ENCODE measurements around the gene ERBIN. TPM values are rescaled to one million over a fixed set of nuclear protein-coding genes. Genes with fewer than 3 reads are reported as not detected.

The ERBIN gene
- total and polyA plus RNA-seq, 10 of the 15 experiments (the other 5 are each of a cell fraction or from before 2014, with no cell fraction given), result 9.5 to 91.1 (median 49.4) TPM

DNA sequence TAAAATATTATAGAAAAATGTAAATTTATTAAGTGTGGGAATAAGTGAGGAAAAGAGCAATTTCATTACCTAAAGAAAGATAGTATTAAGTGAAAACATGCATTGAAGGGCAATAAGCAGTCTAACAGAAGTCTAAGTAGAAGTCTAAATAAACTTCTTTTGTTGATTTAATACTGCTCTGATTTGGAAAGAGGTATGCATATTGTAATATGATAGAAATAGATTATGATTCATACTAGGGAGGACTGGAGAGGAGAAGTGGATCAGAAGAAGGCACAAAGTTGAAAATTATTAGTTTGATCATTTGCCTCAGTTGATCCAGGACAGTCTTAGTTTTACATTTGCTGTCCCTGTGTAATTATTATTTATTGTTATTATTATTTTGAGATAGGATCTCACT is 6.6 kb upstream of the ERBIN start:
- Histone ChIP-seq H3K27ac (ENCODE audit: control insufficient read depth, insufficient read depth) (no peak overlapping the region), H4K20me1 (ENCODE audit: control insufficient read depth, insufficient read depth) (no peaks in the 10 kb centered on the region), H3K36me3 (ENCODE audit: control insufficient read depth in 2 of 2, insufficient read depth in 2 of 2, low read length in 1 of 2) (no peaks in the 10 kb centered on the region), H3K9ac (ENCODE audit: control insufficient read depth, insufficient read depth, low read length) (no peak overlapping the region), H3K4me3 (no peak overlapping the region), H3K4me2 (ENCODE audit: control insufficient read depth, insufficient read depth) (no peak overlapping the region), H3K79me2 (ENCODE audit: control insufficient read depth, insufficient read depth, low read length) (no peaks in the 10 kb centered on the region), H3K27me3 (replicated peaks in 1 of 2; ENCODE audit: control insufficient read depth in 2 of 2, insufficient read depth in 2 of 2, low read length in 1 of 2) (no peaks in the 10 kb centered on the region), H2AFZ (ENCODE audit: control insufficient read depth, low read depth, low read length) (no peak overlapping the region), H3K4me1 (ENCODE audit: control insufficient read depth, insufficient read depth, low read length) (no peaks in the 10 kb centered on the region), H3K9me3 (replicated peaks; ENCODE audit: control insufficient read depth, insufficient read depth, low read length) (no peaks in the 10 kb centered on the region)
- CTCF ChIA-PET, result no interaction called here
- RAD21 ChIA-PET (ENCODE audit: unreplicated experiment), result no interaction called here
- no TSS peak for BruUV-seq (replicated peaks)
- SMC1A ChIA-PET (ENCODE audit: uncharacterized antibody, unreplicated experiment), result interaction anchor here (0.9 to 1.5 kb wide), 2 partner anchors 51 to 176 kb away, joined by 3 to 4 read pairs; no protein-coding TSS in a partner anchor
- in situ Hi-C loops (cut with MboI), result no loop called here
- POLR2A ChIA-PET, result no interaction called here
- intact Hi-C loops (cut with micrococcal nuclease; ENCODE audit: unreplicated experiment), result no loop called here
- ATAC-seq (no peak), FAIRE-seq (no peak), DNase-seq (ENCODE audit: low read depth, low spot score) (no peak)
- TF ChIP-seq CBX5 (IDR thresholded peaks at IDR 0.05; ENCODE audit: low read depth), result no peak

DNA sequence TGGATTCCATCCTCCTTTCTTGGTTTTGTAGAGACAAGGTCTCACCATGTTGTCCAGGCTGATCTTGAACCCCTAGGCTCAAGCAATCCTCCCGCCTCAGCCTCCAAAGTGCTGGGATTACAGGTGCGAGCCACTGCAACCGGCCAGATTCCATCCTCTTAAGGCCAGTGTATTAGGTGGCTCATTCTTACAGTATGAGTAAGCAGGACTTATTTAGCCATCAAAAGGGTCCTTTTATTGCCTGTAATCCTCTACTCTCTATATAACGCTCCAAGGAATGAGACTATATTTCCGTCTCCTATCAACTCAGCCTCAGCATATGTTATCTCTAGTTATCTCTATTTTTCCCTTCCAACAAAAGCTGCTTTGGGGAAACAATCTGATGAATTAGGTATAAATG is 3.0 kb upstream of the ERBIN start:
- Histone ChIP-seq H4K20me1 (ENCODE audit: control insufficient read depth, insufficient read depth) (no peaks in the 10 kb centered on the region), H3K9ac (ENCODE audit: control insufficient read depth, insufficient read depth, low read length) (no peak overlapping the region), H3K4me1 (ENCODE audit: control insufficient read depth, insufficient read depth, low read length) (no peaks in the 10 kb centered on the region), H3K27ac (ENCODE audit: control insufficient read depth, insufficient read depth) (no peak overlapping the region), H3K36me3 (ENCODE audit: control insufficient read depth in 2 of 2, insufficient read depth in 2 of 2, low read length in 1 of 2) (no peaks in the 10 kb centered on the region), H3K9me3 (replicated peaks; ENCODE audit: control insufficient read depth, insufficient read depth, low read length) (no peaks in the 10 kb centered on the region), H3K4me2 (ENCODE audit: control insufficient read depth, insufficient read depth) (no peak overlapping the region), H3K27me3 (replicated peaks in 1 of 2; ENCODE audit: control insufficient read depth in 2 of 2, insufficient read depth in 2 of 2, low read length in 1 of 2) (no peaks in the 10 kb centered on the region), H3K79me2 (ENCODE audit: control insufficient read depth, insufficient read depth, low read length) (peaks cover 28% of the 10 kb centered on the region), H3K4me3 (no peak overlapping the region), H2AFZ (ENCODE audit: control insufficient read depth, low read depth, low read length) (no peak overlapping the region)
- ATAC-seq, result no peak
- intact Hi-C loops (cut with micrococcal nuclease; ENCODE audit: unreplicated experiment), result no loop called here
- ChIA-PET POLR2A (no interaction called here), CTCF (interaction anchor here (1.1 kb wide), 1 partner anchor 184 kb away, joined by 3 read pairs; no protein-coding TSS in a partner anchor), SMC1A (ENCODE audit: uncharacterized antibody, unreplicated experiment) (interaction anchor here (1.0 to 2.4 kb wide), 4 partner anchors 18 to 153 kb away, joined by 3 to 5 read pairs (median 4); no protein-coding TSS in a partner anchor), RAD21 (ENCODE audit: unreplicated experiment) (interaction anchor here (1.1 to 2.0 kb wide), 5 partner anchors 98 to 203 kb away, joined by 3 to 11 read pairs (median 4); no protein-coding TSS in a partner anchor)
- in situ Hi-C loops (cut with MboI), result no loop called here
- no TSS peak for BruUV-seq (replicated peaks)
- FAIRE-seq, result no peak
- WGBS (ENCODE audit: insufficient coverage, insufficient replicate concordance, low lambda C conversion rate, missing lambda C conversion rate), result 86% methylated on average over 5 of the region's 5 CpGs
- no peak for DNase-seq (ENCODE audit: low read depth, low spot score)
- TF ChIP-seq, protein P1, sequence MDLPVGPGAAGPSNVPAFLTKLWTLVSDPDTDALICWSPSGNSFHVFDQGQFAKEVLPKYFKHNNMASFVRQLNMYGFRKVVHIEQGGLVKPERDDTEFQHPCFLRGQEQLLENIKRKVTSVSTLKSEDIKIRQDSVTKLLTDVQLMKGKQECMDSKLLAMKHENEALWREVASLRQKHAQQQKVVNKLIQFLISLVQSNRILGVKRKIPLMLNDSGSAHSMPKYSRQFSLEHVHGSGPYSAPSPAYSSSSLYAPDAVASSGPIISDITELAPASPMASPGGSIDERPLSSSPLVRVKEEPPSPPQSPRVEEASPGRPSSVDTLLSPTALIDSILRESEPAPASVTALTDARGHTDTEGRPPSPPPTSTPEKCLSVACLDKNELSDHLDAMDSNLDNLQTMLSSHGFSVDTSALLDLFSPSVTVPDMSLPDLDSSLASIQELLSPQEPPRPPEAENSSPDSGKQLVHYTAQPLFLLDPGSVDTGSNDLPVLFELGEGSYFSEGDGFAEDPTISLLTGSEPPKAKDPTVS (IDR thresholded peaks at IDR 0.05; ENCODE audit: low read depth, low read length), result no peak
- TF ChIP-seq SIN3A (IDR thresholded peaks at IDR 0.05; ENCODE audit: low read depth, low read length) (no peak), HDGF (IDR thresholded peaks at IDR 0.05) (no peak), RAD21 (IDR thresholded peaks at IDR 0.05; ENCODE audit: insufficient read depth, low read depth, low read length) (no peak), RELA (IDR thresholded peaks at IDR 0.05; ENCODE audit: borderline replicate concordance, partially characterized antibody) (no peak), CHD1 (IDR thresholded peaks at IDR 0.05; ENCODE audit: low read depth, low read length) (no peak), SPI1 (IDR thresholded peaks at IDR 0.05; ENCODE audit: borderline replicate concordance, insufficient read depth, low read depth, low read length) (no peak), MTA2 (IDR thresholded peaks at IDR 0.05; ENCODE audit: low read depth) (no peak), ZNF622 (IDR thresholded peaks at IDR 0.05) (no peak)
- TF ChIP-seq, protein P2, sequence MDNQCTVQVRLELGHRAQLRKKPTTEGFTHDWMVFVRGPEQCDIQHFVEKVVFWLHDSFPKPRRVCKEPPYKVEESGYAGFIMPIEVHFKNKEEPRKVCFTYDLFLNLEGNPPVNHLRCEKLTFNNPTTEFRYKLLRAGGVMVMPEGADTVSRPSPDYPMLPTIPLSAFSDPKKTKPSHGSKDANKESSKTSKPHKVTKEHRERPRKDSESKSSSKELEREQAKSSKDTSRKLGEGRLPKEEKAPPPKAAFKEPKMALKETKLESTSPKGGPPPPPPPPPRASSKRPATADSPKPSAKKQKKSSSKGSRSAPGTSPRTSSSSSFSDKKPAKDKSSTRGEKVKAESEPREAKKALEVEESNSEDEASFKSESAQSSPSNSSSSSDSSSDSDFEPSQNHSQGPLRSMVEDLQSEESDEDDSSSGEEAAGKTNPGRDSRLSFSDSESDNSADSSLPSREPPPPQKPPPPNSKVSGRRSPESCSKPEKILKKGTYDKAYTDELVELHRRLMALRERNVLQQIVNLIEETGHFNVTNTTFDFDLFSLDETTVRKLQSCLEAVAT (IDR thresholded peaks at IDR 0.05), result no peak
- TF ChIP-seq, protein P3, sequence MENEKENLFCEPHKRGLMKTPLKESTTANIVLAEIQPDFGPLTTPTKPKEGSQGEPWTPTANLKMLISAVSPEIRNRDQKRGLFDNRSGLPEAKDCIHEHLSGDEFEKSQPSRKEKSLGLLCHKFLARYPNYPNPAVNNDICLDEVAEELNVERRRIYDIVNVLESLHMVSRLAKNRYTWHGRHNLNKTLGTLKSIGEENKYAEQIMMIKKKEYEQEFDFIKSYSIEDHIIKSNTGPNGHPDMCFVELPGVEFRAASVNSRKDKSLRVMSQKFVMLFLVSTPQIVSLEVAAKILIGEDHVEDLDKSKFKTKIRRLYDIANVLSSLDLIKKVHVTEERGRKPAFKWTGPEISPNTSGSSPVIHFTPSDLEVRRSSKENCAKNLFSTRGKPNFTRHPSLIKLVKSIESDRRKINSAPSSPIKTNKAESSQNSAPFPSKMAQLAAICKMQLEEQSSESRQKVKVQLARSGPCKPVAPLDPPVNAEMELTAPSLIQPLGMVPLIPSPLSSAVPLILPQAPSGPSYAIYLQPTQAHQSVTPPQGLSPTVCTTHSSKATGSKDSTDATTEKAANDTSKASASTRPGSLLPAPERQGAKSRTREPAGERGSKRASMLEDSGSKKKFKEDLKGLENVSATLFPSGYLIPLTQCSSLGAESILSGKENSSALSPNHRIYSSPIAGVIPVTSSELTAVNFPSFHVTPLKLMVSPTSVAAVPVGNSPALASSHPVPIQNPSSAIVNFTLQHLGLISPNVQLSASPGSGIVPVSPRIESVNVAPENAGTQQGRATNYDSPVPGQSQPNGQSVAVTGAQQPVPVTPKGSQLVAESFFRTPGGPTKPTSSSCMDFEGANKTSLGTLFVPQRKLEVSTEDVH (IDR thresholded peaks at IDR 0.05; ENCODE audit: low read depth, partially characterized antibody), result no peak

Data from GM12878 (cell line).